HepG2 (cell line): ENCODE measurements around the gene KRTAP5-4. TPM values are rescaled to one million over a fixed set of nuclear protein-coding genes. Genes with fewer than 3 reads are reported as not detected.

Source experiments
- ERF ChIP-seq: IDR thresholded peaks from 2 replicates; pipeline ENCODE4 v1.6.1; 2018; ENCODE audit warnings: missing biosample characterization, missing genetic modification reagents
- ETV5 ChIP-seq: IDR thresholded peaks from 2 replicates; pipeline ENCODE4 v1.6.1; 2018; ENCODE audit warnings: missing biosample characterization, missing genetic modification reagents, inconsistent platforms, borderline replicate concordance
- FOSL1 ChIP-seq: sonication (generic); formaldehyde crosslinking; IDR thresholded peaks from 2 replicates; pipeline ENCODE4 v1.9.0; 2021; ENCODE audit warnings: missing genetic modification reagents, borderline replicate concordance
- KDM4B ChIP-seq: sonication (generic); formaldehyde crosslinking; IDR thresholded peaks from 2 replicates; pipeline ENCODE4 v1.4.0; 2020; ENCODE audit warnings: missing genetic modification reagents
- MIER2 ChIP-seq: IDR thresholded peaks from 2 replicates; pipeline ENCODE4 v1.6.1; 2016; ENCODE audit warnings: missing biosample characterization, missing genetic modification reagents
- MTA3 ChIP-seq: sonication (generic); formaldehyde crosslinking; IDR thresholded peaks from 2 replicates; pipeline ENCODE4 v1.4.0; 2020; ENCODE audit warnings: missing genetic modification reagents
- MZF1 ChIP-seq: sonication (generic); formaldehyde crosslinking; IDR thresholded peaks from 2 replicates; pipeline ENCODE4 v1.8.1; 2023; ENCODE audit warnings: mild to moderate bottlenecking, missing genetic modification reagents, borderline replicate concordance
- PHF21A ChIP-seq: sonication (generic); formaldehyde crosslinking; IDR thresholded peaks from 2 replicates; pipeline ENCODE4 v1.5.0; 2020; ENCODE audit warnings: mild to moderate bottlenecking, missing genetic modification reagents
- SMYD3 ChIP-seq: sonication (generic); formaldehyde crosslinking; IDR thresholded peaks from 2 replicates; pipeline ENCODE4 v1.8.1; 2023; ENCODE audit warnings: mild to moderate bottlenecking, missing genetic modification reagents
- TBP ChIP-seq: sonication (generic); formaldehyde crosslinking; IDR thresholded peaks from 2 replicates; pipeline ENCODE4 v1.5.0; 2020; ENCODE audit warnings: missing genetic modification reagents
- ZNF230 ChIP-seq: sonication (generic); formaldehyde crosslinking; IDR thresholded peaks from 2 replicates; pipeline ENCODE4 v1.4.0; 2020; ENCODE audit warnings: mild to moderate bottlenecking, missing genetic modification reagents
- ZNF629 ChIP-seq: sonication (generic); formaldehyde crosslinking; conservative IDR thresholded peaks from 2 replicates; pipeline ENCODE4 v1.5.0; 2020; ENCODE audit warnings: missing genetic modification reagents
- ZNF839 ChIP-seq: sonication (generic); formaldehyde crosslinking; IDR thresholded peaks from 2 replicates; pipeline ENCODE4 v1.4.0; 2020; ENCODE audit warnings: missing genetic modification reagents, mild to moderate bottlenecking, borderline replicate concordance
- ZNF891 ChIP-seq: sonication (generic); formaldehyde crosslinking; IDR thresholded peaks from 2 replicates; pipeline ENCODE4 v1.5.0; 2020; ENCODE audit warnings: mild to moderate bottlenecking, missing genetic modification reagents
- ZSCAN30 ChIP-seq: sonication (generic); formaldehyde crosslinking; IDR thresholded peaks from 2 replicates; pipeline ENCODE4 v1.5.0; 2020; ENCODE audit warnings: mild to moderate bottlenecking, missing genetic modification reagents
- ZZZ3 ChIP-seq: sonication (generic); formaldehyde crosslinking; IDR thresholded peaks from 2 replicates; pipeline ENCODE4 v1.4.0; 2020; ENCODE audit warnings: missing genetic modification reagents, mild to moderate bottlenecking, borderline replicate concordance
- polyA plus RNA-seq, 8 experiments: library from polyadenylated mRNA; depleted of rRNA in 3 of 8; stranded (reverse) in 7 of 8; unstranded in 1 of 8; fragments of >200 nt; fragmentation: Illumina TruSeq in 4 of 8; extraction: Trizol in 4 of 8; gene quantifications; 2 replicates each; pipeline versions ENCODE4 v1.2.1 to v1.2.3, GENCODE V29; 2011 to 2016; ENCODE audit warnings: low read depth in 4 of 8, missing spikeins in 1 of 8, mixed read lengths in 1 of 8; ENCODE audit not compliant: insufficient read depth in 1 of 8
- total RNA-seq, 5 experiments: library from RNA; depleted of rRNA; stranded (reverse); fragments of >200 nt; fragmentation: Illumina TruSeq; extraction: Trizol; gene quantifications; 2 replicates each; pipeline ENCODE4 v1.2.3, GENCODE V29; 2016; ENCODE audit warnings: low read depth in 1 of 5
- TF ChIP-seq, protein P1 (sequence below): sonication (generic); formaldehyde crosslinking; IDR thresholded peaks from 2 replicates; pipeline ENCODE4 v1.4.0; 2020; ENCODE audit warnings: mild to moderate bottlenecking, missing genetic modification reagents
- TF ChIP-seq, protein P2 (sequence below): sonication (generic); formaldehyde crosslinking; IDR thresholded peaks from 2 replicates; pipeline ENCODE4 v1.5.1; 2020; ENCODE audit warnings: missing genetic modification reagents, mild to moderate bottlenecking, borderline replicate concordance
- TF ChIP-seq, protein P3 (sequence below): IDR thresholded peaks from 2 replicates; pipeline ENCODE4 v1.6.1; 2016; ENCODE audit warnings: missing genetic modification reagents, missing compliant biosample characterization
- TF ChIP-seq, protein P4 (sequence below): sonication (generic); formaldehyde crosslinking; IDR thresholded peaks from 2 replicates; pipeline ENCODE4 v1.4.0; 2020; ENCODE audit warnings: missing genetic modification reagents, mild to moderate bottlenecking, borderline replicate concordance

The KRTAP5-4 gene
- total and polyA plus RNA-seq, 2 of the 13 experiments (the other 11 are each of a cell fraction or from before 2014, with no cell fraction given) = not detected

DNA sequence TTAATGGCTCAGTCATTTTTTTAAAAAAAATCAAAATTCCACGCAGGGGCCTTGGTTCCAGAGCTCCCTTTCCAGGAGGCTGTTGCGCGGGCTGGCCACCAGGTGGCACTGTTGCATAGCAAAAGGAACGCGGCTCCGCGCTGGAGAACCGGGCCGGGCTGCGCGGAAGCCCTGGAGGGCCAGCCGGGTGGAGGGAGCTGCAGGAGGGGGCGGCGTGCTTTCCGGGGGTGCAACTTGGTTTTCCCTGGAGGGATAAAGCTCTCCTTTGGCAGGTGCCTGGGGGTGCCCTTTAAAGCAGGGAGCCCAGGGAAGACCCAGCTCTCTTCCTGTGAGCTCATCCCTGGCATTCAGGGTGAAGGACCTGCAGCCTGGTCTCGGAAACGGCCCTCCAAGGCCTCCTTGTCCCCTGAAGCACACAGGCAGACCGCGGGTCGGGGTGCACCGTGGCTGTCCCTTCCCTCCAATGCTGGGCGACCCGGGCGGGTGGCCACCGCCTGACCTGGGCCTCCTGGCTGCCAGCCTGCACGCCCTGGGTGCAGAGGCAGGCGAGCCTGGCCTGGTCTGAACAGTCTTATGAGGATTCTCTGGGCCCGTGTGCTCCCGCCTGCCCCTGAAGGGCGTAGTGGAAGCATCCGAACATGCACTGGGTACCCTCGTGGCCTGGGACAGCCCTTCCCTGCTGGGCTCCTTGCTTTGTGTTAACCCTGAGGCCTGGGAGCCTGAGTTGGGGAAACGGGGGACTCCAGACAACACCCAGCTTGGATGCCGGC lies 31.0 kb upstream of the KRTAP5-4 start (continued):
- TF ChIP-seq ZNF839 (CRISPR knock-in tag) (no peak), ZSCAN30 (CRISPR knock-in tag) (no peak), MIER2 (no peak), KDM4B (CRISPR knock-in tag) (no peak), ERF (CRISPR knock-in tag) (peak; percentile 81), SMYD3 (CRISPR knock-in tag) (no peak), ZNF629 (CRISPR knock-in tag) (no peak), TBP (no peak), ZNF230 (CRISPR knock-in tag) (0 out of 2 replicates have a peak, but pooled peaks have one; percentile 53), PHF21A (CRISPR knock-in tag) (0 out of 2 replicates have a peak, but pooled peaks have one; percentile 22), FOSL1 (CRISPR knock-in tag) (no peak), MTA3 (CRISPR knock-in tag) (no peak), ETV5 (CRISPR knock-in tag) (no peak; the same call in 1 of the 2 replicates), MZF1 (0 out of 2 replicates have a peak, but pooled peaks have one; percentile 46), ZZZ3 (no peak), ZNF891 (CRISPR knock-in tag) (no peak)
- TF ChIP-seq, protein P1, sequence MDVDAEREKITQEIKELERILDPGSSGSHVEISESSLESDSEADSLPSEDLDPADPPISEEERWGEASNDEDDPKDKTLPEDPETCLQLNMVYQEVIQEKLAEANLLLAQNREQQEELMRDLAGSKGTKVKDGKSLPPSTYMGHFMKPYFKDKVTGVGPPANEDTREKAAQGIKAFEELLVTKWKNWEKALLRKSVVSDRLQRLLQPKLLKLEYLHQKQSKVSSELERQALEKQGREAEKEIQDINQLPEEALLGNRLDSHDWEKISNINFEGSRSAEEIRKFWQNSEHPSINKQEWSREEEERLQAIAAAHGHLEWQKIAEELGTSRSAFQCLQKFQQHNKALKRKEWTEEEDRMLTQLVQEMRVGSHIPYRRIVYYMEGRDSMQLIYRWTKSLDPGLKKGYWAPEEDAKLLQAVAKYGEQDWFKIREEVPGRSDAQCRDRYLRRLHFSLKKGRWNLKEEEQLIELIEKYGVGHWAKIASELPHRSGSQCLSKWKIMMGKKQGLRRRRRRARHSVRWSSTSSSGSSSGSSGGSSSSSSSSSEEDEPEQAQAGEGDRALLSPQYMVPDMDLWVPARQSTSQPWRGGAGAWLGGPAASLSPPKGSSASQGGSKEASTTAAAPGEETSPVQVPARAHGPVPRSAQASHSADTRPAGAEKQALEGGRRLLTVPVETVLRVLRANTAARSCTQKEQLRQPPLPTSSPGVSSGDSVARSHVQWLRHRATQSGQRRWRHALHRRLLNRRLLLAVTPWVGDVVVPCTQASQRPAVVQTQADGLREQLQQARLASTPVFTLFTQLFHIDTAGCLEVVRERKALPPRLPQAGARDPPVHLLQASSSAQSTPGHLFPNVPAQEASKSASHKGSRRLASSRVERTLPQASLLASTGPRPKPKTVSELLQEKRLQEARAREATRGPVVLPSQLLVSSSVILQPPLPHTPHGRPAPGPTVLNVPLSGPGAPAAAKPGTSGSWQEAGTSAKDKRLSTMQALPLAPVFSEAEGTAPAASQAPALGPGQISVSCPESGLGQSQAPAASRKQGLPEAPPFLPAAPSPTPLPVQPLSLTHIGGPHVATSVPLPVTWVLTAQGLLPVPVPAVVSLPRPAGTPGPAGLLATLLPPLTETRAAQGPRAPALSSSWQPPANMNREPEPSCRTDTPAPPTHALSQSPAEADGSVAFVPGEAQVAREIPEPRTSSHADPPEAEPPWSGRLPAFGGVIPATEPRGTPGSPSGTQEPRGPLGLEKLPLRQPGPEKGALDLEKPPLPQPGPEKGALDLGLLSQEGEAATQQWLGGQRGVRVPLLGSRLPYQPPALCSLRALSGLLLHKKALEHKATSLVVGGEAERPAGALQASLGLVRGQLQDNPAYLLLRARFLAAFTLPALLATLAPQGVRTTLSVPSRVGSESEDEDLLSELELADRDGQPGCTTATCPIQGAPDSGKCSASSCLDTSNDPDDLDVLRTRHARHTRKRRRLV (CRISPR knock-in tag) = no peak
- TF ChIP-seq, protein P2, sequence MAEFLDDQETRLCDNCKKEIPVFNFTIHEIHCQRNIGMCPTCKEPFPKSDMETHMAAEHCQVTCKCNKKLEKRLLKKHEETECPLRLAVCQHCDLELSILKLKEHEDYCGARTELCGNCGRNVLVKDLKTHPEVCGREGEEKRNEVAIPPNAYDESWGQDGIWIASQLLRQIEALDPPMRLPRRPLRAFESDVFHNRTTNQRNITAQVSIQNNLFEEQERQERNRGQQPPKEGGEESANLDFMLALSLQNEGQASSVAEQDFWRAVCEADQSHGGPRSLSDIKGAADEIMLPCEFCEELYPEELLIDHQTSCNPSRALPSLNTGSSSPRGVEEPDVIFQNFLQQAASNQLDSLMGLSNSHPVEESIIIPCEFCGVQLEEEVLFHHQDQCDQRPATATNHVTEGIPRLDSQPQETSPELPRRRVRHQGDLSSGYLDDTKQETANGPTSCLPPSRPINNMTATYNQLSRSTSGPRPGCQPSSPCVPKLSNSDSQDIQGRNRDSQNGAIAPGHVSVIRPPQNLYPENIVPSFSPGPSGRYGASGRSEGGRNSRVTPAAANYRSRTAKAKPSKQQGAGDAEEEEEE (CRISPR knock-in tag) = peak; percentile 48; the same call in 1 of the 2 replicates
- TF ChIP-seq, protein P3, sequence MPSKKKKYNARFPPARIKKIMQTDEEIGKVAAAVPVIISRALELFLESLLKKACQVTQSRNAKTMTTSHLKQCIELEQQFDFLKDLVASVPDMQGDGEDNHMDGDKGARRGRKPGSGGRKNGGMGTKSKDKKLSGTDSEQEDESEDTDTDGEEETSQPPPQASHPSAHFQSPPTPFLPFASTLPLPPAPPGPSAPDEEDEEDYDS (CRISPR knock-in tag) = 0 out of 2 replicates have a peak, but pooled peaks have one; percentile 14
- TF ChIP-seq, protein P4, sequence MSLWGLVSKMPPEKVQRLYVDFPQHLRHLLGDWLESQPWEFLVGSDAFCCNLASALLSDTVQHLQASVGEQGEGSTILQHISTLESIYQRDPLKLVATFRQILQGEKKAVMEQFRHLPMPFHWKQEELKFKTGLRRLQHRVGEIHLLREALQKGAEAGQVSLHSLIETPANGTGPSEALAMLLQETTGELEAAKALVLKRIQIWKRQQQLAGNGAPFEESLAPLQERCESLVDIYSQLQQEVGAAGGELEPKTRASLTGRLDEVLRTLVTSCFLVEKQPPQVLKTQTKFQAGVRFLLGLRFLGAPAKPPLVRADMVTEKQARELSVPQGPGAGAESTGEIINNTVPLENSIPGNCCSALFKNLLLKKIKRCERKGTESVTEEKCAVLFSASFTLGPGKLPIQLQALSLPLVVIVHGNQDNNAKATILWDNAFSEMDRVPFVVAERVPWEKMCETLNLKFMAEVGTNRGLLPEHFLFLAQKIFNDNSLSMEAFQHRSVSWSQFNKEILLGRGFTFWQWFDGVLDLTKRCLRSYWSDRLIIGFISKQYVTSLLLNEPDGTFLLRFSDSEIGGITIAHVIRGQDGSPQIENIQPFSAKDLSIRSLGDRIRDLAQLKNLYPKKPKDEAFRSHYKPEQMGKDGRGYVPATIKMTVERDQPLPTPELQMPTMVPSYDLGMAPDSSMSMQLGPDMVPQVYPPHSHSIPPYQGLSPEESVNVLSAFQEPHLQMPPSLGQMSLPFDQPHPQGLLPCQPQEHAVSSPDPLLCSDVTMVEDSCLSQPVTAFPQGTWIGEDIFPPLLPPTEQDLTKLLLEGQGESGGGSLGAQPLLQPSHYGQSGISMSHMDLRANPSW (CRISPR knock-in tag) = peak; percentile 61; the same call in 1 of the 2 replicates
